Measurements from ENCODE around the gene KCNJ3.

The KCNJ3 gene

DNA sequence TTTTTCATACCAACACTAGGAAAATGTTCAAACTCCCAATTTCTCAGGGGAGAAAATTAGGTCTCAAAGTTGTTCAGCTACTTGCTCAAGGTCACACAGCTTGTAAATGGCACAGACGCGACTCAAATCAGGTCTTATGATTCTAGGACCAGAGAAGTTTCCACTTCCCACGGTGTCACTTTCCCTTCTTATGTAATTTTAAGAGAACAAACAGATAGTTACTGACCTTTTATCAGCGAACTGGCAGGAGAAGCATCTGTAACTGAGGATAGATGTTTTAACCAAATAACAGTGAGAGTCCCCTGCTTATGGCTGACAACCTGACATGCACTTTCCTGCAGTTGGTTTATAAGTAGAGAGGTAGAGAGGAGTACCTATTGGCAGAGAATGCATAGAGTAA, 2.1 kb upstream of the KCNJ3 start:
- TF ChIP-seq CTCF (IDR thresholded peaks at IDR 0.05; ENCODE audit: low read depth, low read length, missing control alignments) = no peak
- no peak overlapping the region for H3K4me3 ChIP-seq (ENCODE audit: low read depth, low read length)
- no peak for DNase-seq (ENCODE audit: low read depth)

GRCh38 chr2:154696810-154697417, 1.6 kb upstream of the KCNJ3 start:
- no peak overlapping the region for H3K4me3 ChIP-seq (ENCODE audit: low read depth, low read length)
- no peak for DNase-seq (ENCODE audit: low read depth)
- no peak for TF ChIP-seq CTCF (IDR thresholded peaks at IDR 0.05; ENCODE audit: low read depth, low read length, missing control alignments)

- DNase-seq (ENCODE audit: low read depth) = no peak
- TF ChIP-seq CTCF (IDR thresholded peaks at IDR 0.05; ENCODE audit: low read depth, low read length, missing control alignments) = no peak
- no peak overlapping the region for H3K4me3 ChIP-seq (ENCODE audit: low read depth, low read length)
Measured at GRCh38 chr2:154697418-154698252, 860 bp upstream of the KCNJ3 start.

DNA sequence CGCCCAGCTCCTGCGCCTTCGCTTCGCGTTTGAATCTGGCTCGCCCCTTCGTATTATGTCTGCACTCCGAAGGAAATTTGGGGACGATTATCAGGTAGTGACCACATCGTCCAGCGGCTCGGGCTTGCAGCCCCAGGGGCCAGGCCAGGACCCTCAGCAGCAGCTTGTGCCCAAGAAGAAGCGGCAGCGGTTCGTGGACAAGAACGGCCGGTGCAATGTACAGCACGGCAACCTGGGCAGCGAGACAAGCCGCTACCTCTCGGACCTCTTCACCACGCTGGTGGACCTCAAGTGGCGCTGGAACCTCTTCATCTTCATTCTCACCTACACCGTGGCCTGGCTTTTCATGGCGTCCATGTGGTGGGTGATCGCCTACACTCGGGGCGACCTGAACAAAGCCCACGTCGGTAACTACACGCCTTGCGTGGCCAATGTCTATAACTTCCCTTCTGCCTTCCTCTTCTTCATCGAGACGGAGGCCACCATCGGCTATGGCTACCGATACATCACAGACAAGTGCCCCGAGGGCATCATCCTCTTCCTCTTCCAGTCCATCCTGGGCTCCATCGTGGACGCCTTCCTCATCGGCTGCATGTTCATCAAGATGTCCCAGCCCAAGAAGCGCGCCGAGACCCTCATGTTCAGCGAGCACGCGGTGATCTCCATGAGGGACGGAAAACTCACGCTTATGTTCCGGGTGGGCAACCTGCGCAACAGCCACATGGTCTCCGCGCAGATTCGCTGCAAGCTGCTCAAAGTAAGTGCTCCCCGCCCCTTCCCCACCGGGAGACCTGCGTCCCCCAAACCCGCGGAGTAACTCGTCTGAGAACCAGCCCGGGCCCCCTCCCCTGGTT, 453 bp downstream of the KCNJ3 start:
- TF ChIP-seq CTCF (IDR thresholded peaks at IDR 0.05; ENCODE audit: low read depth, low read length, missing control alignments) = no peak
- DNase-seq (ENCODE audit: low read depth) = no peak
- H3K4me3 ChIP-seq (ENCODE audit: low read depth, low read length) = no peak overlapping the region

DNA sequence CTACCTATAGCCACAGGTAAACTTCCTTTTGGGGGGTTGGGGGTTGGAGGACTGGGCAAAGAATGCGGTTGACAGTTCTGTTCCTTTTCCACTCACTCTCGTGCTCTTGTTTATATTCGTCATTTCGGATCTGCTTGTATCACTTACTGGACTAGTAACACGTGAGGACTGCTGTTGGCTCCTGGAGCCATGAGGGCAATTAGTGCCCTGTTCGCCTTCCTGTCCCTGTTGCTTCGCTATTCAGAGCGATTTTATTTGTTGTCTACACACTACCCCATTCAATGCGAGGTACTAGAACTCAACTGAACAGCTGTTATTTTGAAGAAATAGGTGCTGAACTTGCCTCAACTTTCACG, 1.1 kb downstream of the KCNJ3 start:
- no peak for DNase-seq (ENCODE audit: low read depth)
- no peak for TF ChIP-seq CTCF (IDR thresholded peaks at IDR 0.05; ENCODE audit: low read depth, low read length, missing control alignments)
- H3K4me3 ChIP-seq (ENCODE audit: low read depth, low read length) = no peak overlapping the region

GRCh38 chr2:154700136-154700535, 1.6 kb downstream of the KCNJ3 start:
- no peak overlapping the region for H3K4me3 ChIP-seq (ENCODE audit: low read depth, low read length)
- TF ChIP-seq CTCF (IDR thresholded peaks at IDR 0.05; ENCODE audit: low read depth, low read length, missing control alignments) = no peak
- DNase-seq (ENCODE audit: low read depth) = no peak

Data from GM12864 (cell line).